OCI-M2 (cell line): ENCODE results near the gene CD151.

Source experiments
- DNase-seq: peaks from one replicate; lab custom pipeline; 2025; ENCODE audit not compliant: unreplicated experiment; lab: John Stamatoyannopoulos, UW

CD151 gene

DNA sequence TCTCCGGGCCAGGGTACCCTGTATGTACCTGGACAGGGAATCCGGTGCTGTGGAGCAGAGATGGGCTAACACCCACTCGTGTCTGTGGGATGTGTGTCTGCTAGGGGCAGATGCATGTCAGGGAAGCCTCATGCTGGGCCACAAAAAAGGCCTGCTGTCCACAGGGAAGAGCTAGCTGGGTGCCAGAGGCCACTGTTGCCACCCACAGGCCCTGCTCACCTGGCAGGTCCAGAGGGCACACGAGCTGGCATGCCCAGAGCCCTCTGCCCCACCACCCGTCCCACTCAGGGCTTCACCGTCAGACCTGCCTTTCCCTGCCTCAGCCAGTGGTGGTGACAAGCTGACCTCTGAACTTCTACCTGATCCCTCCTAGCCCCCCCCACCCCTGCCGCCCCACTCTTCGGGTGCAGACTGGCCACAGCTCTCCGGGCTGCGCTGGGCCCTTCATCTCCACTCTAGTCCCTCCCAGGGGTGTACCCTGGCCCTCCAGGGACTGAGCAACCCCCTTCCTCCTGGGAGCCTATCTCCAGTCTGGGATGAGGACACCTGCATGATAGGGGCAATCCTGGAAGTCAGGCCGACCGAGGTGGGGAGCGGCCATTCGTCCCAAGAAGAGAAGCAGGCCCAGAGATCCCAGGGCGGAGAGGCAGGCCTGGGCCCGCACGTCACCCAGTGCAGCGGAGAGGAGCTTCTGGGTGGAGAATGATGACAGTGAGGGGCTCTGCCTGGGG, 36.0 kb upstream of the CD151 start:
- no peak for DNase-seq

DNA sequence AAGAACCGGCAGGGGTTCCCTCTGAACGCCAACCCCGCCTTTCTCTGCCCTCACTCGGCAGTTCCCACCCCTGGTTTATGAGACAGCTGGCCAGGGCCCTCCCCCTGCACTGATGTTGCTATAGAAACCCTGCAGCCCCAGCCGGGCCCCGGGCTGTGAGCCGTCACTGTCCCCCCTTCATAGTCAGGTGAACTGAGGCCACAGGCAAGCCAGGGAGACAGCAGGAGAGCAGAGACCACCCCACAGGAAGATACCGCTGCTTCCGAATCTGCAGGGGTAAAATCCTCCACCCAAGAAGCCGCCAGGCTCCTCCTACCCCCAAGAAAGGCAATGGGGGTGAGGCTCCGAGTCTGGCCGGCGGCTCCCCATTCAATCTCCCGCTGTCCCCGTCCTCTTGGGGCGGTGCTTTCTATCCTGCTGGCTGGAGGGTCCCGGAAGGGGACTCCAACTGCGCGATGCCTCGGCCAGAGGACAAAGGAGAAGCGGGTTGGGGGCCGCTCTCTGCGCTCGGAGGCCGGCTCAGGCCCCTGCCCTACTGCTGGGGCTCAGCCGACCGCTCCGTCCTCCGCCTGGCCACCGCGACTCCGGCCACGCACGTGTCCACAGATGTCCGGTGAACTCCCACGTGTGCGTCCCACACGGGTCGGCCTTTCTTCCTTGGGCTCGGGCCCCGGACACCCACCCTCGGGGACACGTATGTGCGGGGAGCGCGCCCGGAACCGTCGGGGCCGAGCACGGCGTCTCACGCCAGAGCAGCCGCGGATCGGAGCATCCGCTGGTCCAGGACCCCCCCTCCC, 35.3 kb upstream of the CD151 start:
- DNase-seq, result no peak

DNA sequence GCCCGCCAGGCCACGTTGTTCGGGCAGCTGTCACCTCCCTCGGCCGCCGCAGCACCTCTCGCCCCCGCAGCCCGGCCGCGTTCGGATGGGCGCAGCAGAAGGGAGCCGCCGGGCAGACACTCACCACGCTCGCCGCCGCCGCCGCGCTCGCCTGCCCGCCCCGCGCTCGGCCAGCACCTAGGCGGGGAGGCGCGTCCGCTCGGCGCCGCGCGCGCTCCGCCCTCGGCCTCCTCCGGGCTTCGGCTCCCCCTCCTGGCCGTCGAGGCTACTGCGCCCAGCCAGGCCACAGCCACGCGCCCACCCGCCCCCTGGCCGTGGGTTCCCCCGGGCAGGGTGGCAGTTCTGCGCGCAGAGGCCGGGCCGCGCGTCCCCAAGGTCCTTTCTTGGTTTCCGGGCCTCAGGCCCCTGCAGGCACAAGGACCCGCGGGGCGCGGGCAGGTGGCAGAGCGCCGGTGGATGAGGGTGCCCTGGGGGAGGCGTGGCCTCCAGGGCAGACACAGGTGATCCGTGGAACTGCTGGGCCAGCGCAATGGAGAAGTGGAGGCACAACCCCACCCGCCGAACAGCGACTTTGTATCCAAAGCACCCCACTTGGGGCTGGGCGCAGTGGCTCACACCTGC, 34.5 kb upstream of the CD151 start, which contains the start of gene SLC25A22:
Gene SLC25A22 (minus strand): TSS at position 189 of the 621 bp plus-strand sequence. CDS start 3,275 bp downstream, outside the sequence.
- DNase-seq, result no peak

DNA sequence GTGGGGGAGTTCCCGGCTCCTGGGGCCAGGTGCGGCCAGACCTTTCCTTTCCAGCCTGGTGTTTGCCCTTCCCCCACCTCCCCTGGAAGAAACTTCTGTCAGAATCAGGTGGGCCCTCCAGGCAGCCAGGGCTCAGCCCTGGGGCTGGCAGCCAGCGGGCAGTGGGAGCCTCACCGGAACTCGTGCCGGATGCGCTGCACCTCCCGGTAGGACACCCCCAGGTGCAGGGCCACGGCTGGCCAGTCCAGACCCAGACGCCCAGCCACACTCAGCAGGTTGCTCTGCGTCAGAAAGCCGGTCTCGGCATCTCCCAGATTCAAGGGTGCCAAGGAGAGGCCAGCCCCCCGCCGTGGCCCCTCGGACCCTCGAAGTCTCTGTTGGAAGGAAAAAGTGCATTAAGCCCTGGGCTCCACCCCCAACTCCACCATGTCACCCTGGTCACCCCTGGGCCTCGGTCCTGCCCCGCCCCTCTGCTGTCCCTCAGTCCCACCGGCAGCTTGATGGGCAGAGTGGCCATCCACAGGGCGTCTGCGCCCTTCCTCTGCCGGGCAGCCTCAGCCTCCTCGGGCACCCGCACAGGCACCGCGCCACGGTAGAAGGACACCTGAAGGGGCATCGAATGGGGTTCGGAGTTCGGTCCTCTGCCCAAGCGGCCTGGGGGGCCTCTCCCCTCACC, 33.0 kb upstream of the CD151 start:
- no peak for DNase-seq

DNA sequence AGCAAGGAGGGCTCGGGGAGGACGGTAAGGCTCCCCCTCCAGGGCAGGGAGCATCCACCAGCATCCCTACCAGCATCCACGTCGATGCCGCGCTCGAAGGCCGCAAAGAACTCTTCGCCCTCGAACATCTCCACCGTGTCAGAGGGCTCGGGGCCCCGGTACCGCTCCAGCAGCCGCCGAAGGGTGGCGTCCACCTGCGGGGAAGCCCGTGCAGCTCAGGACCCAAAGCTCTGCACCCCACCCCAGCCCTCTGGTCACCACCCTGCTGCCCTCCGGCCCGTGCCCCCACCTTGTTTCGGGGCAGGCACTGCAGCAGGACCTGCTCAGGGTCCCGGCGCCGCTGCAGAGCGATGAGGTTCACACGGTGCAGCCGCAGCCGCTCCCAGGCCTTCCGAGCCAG, 32.3 kb upstream of the CD151 start:
- DNase-seq, result no peak

DNA sequence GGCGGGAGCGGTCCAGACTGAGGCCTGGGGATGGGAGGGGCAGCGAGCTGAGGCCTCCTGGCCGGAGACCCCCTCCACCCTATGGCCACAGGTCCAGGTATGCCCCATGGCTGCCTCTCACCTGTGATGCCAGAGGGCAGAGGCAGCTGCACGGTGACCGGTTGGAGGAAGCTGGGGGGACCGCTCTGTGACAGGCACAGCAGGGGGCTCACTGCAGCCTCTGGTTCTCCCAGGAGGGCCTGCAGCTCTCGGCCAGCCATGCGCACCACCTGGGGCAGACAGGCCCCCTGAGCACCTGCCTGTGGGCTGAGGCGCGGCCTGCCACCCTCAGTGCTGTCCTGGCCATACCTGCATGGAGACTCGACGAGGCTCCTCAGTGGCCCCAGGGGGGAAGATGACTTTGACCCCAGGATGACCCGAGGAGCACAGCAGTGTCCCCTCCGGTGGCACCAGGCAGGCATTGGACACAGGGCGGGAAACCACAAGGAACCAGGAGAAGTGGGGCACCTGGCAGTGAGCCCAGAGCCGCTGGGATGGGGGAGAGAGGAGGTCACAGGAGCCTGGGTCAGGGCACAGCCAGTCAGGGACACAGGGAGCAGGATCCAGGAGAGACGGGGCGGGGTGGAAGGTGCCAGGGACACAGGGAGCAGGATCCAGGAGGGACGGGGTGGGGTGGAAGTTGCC, 31.5 kb upstream of the CD151 start:
- DNase-seq, result no peak

DNA sequence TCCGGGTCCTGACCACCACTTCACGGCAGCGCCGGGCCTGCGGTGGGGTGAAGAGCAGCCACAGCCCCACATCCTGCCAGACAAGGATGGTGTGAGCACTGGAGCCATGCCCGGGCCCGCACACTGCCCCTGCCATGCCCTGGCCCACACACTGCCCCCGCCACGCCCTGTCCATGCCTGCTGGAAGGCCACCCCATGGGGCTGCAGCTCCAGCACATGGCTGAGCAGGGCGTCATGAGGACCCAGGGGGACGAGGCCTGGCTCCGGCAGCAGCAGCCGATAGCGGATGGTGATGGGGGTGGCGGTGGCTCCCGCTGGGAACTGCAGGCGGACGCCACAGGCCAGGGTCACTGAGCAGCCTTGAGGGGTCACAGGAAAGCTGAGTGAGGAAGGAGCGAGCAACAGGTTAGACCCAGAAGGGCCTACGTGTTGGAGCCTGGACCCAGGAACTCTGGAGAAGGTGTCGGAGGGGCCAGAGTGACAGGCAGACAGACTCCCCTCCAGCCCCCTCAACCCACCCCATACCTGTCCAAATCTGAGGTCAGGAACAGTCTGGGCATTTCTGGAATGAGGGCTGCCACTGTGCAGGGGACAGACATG, 30.6 kb upstream of the CD151 start:
- DNase-seq, result no peak

DNA sequence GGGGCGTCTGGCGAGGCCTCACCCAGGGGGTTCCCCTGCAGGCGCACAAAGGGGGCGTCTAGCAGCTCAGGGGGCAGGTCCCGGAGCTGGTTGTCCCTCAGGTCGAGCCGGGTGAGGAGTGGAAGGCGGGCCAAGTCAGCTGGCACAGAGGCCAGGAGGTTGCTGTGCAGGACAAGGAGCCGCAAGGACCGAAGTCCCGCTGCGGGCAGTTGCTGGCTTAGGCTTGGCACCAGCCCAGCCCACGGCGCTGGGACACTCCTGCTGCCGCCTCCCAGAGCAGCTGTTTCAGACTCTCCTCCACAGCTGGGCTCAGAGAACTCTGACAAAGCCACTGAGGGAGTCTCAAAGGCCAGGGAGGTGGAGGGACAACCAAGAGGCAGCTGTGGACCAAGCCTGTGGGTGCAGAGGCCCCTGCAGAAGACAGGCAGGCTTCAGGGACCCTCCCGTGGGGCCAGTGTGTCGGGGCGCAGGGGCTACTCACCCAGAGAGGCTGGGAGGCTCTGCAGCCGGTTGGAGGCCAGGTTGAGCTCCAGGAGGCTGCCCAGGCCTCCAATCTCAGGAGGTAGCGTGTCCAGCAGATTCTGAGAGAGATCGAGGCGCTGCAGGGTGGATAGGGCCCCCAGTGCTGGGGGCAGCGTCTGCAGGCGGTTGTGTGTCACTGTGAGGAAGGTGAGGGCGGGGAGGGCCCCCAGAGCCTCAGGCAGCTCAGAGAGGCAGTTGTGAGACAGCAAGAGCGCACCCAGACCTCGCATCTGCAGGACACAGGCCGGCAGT, 29.9 kb upstream of the CD151 start:
- no peak for DNase-seq

DNA sequence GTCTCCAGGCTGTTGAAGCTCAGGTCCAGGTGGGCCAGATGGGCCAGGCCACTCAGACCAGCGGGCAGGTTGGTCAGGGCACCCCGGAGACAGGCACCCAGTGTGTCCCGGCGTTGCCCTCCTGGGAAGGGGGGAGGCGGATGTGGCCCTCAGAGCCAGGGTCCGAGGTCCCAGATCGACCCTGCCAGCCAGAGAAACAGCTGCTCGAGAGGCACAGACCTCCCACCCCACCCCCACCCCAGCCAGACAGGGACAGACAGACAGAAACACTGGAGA, 29.3 kb upstream of the CD151 start:
- no peak for DNase-seq

DNA sequence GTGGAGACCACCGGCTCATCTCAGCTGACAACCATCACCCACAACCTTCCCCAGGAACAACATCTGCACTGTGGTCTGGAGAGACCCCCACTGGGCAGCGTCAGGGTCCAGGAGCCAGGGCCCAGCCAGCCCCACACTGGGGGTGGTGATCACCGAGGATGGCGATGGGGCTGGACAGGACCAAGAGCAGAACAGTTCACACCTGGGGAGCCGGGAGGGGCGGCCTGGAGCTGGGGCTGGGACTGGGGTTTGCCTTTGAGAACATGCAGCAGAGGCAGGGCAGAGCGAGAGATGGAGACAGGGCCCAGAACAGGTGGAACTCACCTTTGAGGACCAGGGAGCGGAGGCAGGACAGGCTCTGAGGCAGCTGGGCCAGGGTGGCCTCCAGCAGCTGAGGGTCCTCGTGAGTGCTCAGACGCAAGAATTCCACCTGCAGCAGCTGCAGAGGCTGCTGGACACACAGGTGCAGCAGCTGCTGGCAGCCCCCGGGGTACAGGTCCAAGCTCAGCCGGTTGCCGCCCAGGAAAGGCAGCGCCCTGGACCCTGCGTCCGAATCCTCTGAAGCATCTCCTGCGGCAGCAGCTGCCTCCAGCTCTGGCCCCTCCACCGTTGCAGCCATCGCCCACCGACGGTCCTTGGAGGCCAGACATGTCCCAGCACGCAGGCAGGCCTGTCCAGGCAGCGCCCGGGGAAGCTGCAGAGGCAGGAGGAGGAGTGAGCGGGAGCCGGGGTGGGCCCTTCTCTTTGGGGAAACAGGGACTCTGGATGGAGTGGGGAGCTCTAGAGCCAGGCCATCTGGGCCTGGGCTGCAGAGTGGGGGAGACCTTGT, 28.8 kb upstream of the CD151 start:
- DNase-seq, result no peak

DNA sequence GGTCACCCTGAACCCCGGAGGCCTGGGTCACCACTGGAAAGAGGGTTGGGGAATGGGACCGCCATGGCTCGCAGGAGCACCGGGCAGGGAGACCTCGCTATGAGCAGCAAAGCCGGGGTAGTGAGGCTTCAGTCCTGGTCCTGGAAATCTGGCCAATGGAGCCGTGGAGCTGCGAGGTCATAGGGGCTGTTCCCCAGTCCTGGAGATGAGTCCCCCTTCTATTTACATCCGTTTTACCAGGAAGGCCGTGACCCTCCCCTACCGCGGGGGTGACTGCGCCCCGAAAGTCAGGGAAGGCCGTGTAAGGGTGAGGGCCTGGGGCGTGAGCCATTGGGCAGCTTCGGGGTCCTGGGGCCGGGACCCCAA, 28.2 kb upstream of the CD151 start:
- DNase-seq, result no peak

DNA sequence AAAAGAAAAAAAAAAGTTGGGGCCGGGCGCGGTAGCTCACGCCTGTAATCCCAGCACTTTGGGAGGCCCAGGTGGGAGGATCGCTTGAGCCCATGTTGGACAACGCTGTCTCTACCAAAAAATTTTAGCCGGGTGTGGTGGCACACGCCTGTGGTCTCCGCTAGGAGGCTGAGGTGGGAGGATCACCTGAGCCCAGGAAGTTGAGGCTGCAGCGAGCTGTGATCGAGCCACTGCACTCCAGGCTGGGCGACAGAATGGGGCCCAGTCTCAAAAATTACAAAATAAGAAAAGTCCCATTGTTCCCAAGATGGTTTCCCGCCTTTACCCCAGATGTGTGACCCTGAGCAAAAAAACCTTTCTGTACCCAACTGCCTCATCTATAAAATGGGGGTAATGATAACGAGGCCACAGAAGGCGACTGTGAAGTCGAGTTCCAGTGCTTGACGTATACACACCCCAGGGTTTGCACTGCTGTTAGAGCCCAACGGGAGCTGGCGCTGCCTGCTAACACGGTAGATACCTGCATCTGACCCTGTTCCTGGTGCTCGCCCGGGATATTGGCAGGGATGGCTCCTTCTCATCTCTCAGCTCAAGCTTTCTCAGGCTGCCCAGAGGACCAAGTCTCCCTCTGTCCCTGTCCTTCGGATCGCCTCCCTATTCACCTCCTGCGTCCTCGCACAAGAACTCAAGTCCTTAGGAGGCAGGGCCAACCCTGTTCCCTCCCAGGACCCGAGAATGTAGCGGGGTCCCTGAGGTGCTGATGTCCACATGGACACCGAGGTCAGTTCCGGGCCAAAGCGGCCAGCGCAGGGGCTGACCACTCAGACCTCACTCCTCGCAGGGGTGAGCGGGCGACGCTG, 24.1 kb upstream of the CD151 start:
- DNase-seq, result no peak

DNA sequence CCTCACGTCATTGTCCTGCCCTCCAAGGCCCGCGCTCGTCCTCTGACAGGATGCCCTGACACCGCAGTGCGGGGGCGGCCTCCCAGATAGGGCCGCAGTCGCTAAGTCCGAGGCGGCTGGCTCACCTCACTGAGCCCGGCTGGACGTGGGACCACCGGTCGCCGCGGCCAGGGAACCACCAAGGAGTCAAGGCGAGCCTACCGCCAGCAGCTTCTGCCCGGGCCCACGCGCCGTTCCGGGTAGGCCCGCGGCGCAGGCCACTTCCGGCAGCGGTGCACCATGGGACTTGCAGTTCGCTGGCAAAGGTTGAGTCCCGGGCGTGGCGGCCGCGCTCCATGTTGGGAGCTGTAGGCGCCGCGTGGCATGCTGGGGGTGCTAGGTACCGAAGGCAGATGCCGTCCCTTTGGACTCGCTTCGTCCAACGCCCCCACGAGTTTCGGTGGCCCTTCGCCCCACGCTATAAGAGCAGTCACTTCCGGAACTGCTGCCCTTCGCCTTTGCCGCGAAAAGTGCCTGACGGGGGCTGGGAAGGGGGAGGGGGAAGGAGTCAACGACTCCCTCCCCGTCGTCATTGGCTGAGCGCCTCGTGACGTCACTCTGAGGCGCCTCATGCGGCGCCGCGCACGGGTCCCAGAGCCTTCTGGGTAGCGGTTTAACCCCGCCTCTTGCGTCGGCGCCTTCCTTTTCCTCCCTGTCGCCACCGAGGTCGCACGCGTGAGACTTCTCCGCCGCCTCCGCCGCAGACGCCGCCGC, 23.3 kb upstream of the CD151 start, which contains the start of gene RPLP2:
Gene RPLP2 (plus strand): TSS at position 681 of the 753 bp plus-strand sequence. CDS start 268 bp downstream, outside the sequence.
- peak; percentile 71 for DNase-seq

DNA sequence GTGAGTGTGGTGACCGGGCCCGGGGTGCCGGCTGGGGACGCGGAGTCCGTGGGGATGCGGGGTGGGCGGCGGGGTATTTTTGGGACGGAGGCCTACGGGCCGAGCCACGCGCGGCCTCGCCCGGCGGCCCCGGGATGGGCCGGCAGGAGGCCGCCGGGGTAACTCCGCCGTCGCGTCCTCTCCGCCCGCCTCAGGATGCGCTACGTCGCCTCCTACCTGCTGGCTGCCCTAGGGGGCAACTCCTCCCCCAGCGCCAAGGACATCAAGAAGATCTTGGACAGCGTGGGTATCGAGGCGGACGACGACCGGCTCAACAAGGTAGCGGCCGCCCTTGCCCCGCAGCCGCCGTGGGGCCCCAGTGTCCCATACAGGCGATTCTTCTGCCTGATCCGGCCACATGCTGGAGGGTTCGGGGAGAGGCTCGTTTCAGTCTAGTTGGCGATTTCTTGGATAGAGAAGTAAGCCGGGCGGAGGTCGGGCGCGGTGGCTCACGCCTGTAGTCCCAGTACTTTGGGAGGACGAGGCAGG, 22.6 kb upstream of the CD151 start:
- DNase-seq, result no peak

DNA sequence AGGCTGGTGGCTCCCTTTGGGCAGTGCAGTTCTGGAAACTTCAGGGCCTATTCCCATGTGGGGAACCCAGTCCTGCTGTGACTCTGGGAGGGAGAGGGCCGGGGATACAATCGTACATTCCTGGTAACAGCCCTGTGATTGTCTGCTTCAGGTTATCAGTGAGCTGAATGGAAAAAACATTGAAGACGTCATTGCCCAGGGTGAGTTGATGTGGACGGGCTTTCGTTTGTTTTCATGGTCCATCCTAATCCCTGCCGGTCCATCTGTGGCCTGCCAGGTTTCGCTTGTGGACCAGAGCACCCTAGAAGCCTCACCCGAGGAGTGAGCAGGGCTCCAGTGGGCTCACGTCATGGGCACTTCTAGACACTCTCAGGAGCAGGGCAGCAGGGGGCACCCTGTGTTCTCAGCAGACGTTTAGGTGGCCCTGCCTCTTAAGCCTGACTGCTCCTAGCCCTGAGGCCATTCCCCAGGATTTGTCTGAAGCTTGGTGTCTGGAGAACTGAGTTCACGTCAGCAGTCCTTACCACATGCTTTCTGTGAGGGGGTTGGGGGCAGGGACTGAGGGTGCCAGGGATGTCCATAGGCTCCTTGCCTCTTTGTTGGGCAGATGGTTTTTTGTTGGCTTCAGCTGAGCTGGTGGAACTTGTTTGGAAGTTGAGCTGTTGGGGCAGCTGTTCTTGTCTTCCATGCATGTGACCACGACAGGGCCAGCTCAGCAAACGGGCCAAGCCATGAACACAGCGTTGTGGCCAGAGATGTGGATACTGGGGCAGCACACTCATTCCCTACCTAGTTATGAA, 21.1 kb upstream of the CD151 start:
- DNase-seq, result no peak

DNA sequence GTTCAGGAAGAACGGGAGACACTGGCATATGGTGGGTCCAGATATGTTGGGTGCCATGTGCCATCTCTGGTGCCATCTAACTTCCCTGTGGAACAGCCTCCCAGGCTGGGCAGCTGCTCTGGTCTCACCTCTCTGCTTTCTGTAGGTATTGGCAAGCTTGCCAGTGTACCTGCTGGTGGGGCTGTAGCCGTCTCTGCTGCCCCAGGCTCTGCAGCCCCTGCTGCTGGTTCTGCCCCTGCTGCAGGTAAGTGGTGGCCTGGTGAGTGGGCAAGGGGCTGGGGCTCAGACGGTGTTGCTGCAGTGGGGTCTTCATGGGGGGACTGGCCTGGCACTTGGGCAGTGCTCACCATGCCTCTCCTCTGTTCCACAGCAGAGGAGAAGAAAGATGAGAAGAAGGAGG, 20.4 kb upstream of the CD151 start:
- DNase-seq, result no peak
